HepG2 (cell line): ENCODE measurements around the gene ZFR.

Source experiments
- ATF4 ChIP-seq, 2 experiments: fragments of 450-650 bp in 1 of 2; sonication (generic) in 1 of 2; formaldehyde crosslinking; IDR thresholded peaks; 2 replicates each; pipeline versions ENCODE4 v1.5.0 to v1.8.0; 2020 to 2022; ENCODE audit warnings: mild to moderate bottlenecking in 1 of 2, missing genetic modification reagents in 1 of 2
- ATF7 ChIP-seq, 2 experiments: fragments of 450-650 bp in 1 of 2; sonication (generic) in 1 of 2; formaldehyde crosslinking in 1 of 2; IDR thresholded peaks; 2 replicates each; pipeline versions ENCODE4 v1.4.0 to v1.6.1; 2016 to 2020; ENCODE audit warnings: antibody characterized with exemption in 1 of 2, mild to moderate bottlenecking in 1 of 2, missing genetic modification reagents in 1 of 2
- CHD2 ChIP-seq: IDR thresholded peaks from 2 replicates; pipeline ENCODE4 v1.6.1; 2011; ENCODE audit warnings: low read depth, low read length, improper control_type of control experiment
- DMTF1 ChIP-seq: sonication (generic); formaldehyde crosslinking; IDR thresholded peaks from 2 replicates; pipeline ENCODE4 v1.4.0; 2020; ENCODE audit warnings: mild to moderate bottlenecking, missing genetic modification reagents
- ESRRA ChIP-seq: sonication (generic); formaldehyde crosslinking; IDR thresholded peaks from 2 replicates; pipeline ENCODE4 v1.5.1; 2020; ENCODE audit warnings: mild to moderate bottlenecking, low read depth, missing genetic modification reagents
- FOXO4 ChIP-seq: sonication (generic); formaldehyde crosslinking; conservative IDR thresholded peaks from 2 replicates; pipeline ENCODE4 v1.8.1; 2023; ENCODE audit warnings: missing genetic modification reagents
- GABPA ChIP-seq, 2 experiments: IDR thresholded peaks; 2 replicates each; pipeline ENCODE4 v1.6.1; 2011 to 2016; ENCODE audit warnings: low read depth in 2 of 2, low read length in 1 of 2, missing biosample characterization in 1 of 2, missing genetic modification characterization in 1 of 2
- SOX6 ChIP-seq, 2 experiments: fragments of 450-650 bp in 1 of 2; sonication (generic) in 1 of 2; formaldehyde crosslinking in 1 of 2; IDR thresholded peaks; 2 replicates each; pipeline versions ENCODE4 v1.4.0 to v1.6.1; 2017 to 2020; ENCODE audit warnings: antibody characterized with exemption in 1 of 2, mild to moderate bottlenecking in 1 of 2, missing genetic modification reagents in 1 of 2
- ZBTB21 ChIP-seq: sonication (generic); formaldehyde crosslinking; IDR thresholded peaks from 2 replicates; pipeline ENCODE4 v1.4.0; 2020; ENCODE audit warnings: missing genetic modification reagents
- ZFP37 ChIP-seq: sonication (generic); formaldehyde crosslinking; IDR thresholded peaks from 2 replicates; pipeline ENCODE4 v1.4.0; 2020; ENCODE audit warnings: missing genetic modification reagents, borderline replicate concordance
- ZNF772 ChIP-seq: sonication (generic); formaldehyde crosslinking; IDR thresholded peaks from 2 replicates; pipeline ENCODE4 v1.5.0; 2020; ENCODE audit warnings: mild to moderate bottlenecking, missing genetic modification reagents

- TF ChIP-seq GABPA (IDR thresholded peaks at IDR 0.05; ENCODE audit: low read depth, low read length) (no peak), GABPA (CRISPR knock-in tag; IDR thresholded peaks at IDR 0.05; ENCODE audit: low read depth) (no peak), SOX6 (IDR thresholded peaks at IDR 0.05) (no peak), SOX6 (CRISPR knock-in tag; IDR thresholded peaks at IDR 0.05) (0 out of 2 replicates have a peak, but pooled peaks have one; percentile 27), ZFP37 (CRISPR knock-in tag) (no peak), FOXO4 (CRISPR knock-in tag) (no peak), DMTF1 (CRISPR knock-in tag) (no peak), CHD2 (no peak), ZBTB21 (CRISPR knock-in tag) (no peak), ATF7 (IDR thresholded peaks at IDR 0.05) (no peak), ATF7 (CRISPR knock-in tag; IDR thresholded peaks at IDR 0.05) (no peak), ZNF772 (CRISPR knock-in tag) (0 out of 2 replicates have a peak, but pooled peaks have one; percentile 53), ESRRA (CRISPR knock-in tag) (no peak), ATF4 (CRISPR knock-in tag; IDR thresholded peaks at IDR 0.05) (no peak)
Measured at GRCh38 chr5:32329395-32329834, 115.1 kb downstream of the ZFR start.
